HFFc6 (cell line): Measurements from ENCODE around the gene LRIG1. TPM values are rescaled to one million over a fixed set of nuclear protein-coding genes. Genes with fewer than 3 reads are reported as not detected.

Experiments
- DNase-seq: peaks from one replicate; pipeline ENCODE4 v3.0.0-alpha.2; 2018
- H3K27ac Mint-ChIP-seq: 2 replicates; pipeline ENCODE4 v1.8.0; 2020; ENCODE audit warnings: mild to moderate bottlenecking, mixed read lengths
- H3K27me3 Mint-ChIP-seq: 2 replicates; pipeline ENCODE4 v1.8.0; 2021; ENCODE audit warnings: mild to moderate bottlenecking, moderate library complexity, mixed read lengths; ENCODE audit not compliant: insufficient read depth
- H3K36me3 Mint-ChIP-seq: 2 replicates; pipeline ENCODE4 v1.8.0; 2021; ENCODE audit warnings: low read depth, mixed read lengths
- H3K4me1 Mint-ChIP-seq: 2 replicates; pipeline ENCODE4 v1.8.0; 2020; ENCODE audit warnings: low read depth, mixed read lengths
- H3K4me3 Mint-ChIP-seq: 2 replicates; pipeline ENCODE4 v1.8.0; 2020; ENCODE audit warnings: mild to moderate bottlenecking, moderate library complexity, mixed read lengths
- H3K9me3 Mint-ChIP-seq: 2 replicates; pipeline ENCODE4 v1.8.0; 2020; ENCODE audit warnings: mild to moderate bottlenecking, mixed read lengths
- total RNA-seq, 6 experiments: library from RNA; stranded (reverse); fragmentation: NEBNext Ultra II Directional; extraction: Animal tissue kit (Norgen Biotek cat#: 25700); gene quantifications; 2 replicates in 1 of 6; 3 replicates in 5 of 6; pipeline ENCODE4 v1.2.3, GENCODE V29; 2021
- TF ChIP-seq, protein P1 (sequence below): fragments of 200-600 bp; sonication (generic); IDR thresholded peaks from 2 replicates; pipeline ENCODE4 v1.5.0; 2021; ENCODE audit warnings: antibody characterized with exemption, mild to moderate bottlenecking

Gene LRIG1
- total RNA-seq, 6 experiments from 2014 or later, result 1.7 to 2.7 (median 2.2) TPM

DNA sequence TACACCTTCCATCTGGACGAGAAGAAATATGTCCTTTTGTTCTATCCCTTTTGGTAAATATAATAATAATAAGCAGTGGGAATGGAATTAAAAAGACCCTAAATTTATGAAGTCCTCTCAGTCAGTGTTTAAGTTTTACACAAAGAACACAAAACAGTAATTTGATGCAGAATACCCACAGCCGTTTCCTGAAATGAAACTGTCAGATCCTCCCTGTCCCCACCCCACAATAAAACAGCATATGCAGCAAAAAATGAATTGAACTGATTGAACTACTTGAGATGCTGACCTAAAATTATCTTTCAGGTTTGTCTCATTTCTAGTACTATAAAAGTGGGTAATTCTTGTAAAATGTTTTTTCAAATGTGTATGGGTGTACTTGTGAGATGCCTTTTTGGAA, 2.2 kb upstream of the LRIG1 start:
- TF ChIP-seq, protein P1, sequence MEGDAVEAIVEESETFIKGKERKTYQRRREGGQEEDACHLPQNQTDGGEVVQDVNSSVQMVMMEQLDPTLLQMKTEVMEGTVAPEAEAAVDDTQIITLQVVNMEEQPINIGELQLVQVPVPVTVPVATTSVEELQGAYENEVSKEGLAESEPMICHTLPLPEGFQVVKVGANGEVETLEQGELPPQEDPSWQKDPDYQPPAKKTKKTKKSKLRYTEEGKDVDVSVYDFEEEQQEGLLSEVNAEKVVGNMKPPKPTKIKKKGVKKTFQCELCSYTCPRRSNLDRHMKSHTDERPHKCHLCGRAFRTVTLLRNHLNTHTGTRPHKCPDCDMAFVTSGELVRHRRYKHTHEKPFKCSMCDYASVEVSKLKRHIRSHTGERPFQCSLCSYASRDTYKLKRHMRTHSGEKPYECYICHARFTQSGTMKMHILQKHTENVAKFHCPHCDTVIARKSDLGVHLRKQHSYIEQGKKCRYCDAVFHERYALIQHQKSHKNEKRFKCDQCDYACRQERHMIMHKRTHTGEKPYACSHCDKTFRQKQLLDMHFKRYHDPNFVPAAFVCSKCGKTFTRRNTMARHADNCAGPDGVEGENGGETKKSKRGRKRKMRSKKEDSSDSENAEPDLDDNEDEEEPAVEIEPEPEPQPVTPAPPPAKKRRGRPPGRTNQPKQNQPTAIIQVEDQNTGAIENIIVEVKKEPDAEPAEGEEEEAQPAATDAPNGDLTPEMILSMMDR, result no peak
- Mint-ChIP-seq H3K9me3 (no peaks in the 10 kb centered on the region), H3K36me3 (no peaks in the 10 kb centered on the region), H3K27ac (no peak overlapping the region), H3K4me3 (no peak overlapping the region), H3K4me1 (peaks cover 17% of the 10 kb centered on the region; the same call in 1 of the 2 replicates), H3K27me3 (peaks cover 22% of the 10 kb centered on the region)
- no peak for DNase-seq

DNA sequence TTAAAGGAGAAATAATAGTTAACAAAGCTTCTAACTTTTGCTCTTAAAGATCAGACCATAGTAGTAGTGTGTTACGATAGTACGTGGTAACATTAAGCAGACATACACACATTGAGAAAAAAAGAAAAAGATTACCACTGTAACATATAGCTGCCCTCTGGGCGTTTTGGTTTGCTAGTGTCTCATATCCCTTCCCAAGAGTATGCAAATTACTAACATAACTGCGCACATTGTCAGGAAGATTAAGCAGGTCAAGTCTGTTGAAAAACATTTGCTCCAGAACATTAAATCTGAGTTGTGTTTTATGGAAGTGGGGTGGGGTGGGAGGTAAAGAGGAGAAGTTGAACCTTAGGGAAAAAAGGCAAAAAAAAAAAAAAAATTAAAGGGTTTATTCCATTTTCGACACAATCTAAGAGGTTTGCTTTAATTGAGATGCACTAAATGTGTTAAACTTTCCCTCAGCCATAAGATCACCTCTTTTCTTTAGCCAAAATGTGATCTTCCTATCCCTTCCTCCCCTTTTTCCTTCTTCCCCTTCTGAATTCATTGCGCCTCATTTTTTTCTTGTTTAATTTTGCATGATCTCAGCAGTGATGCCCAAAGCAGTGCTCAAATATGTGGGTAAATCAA, 1.5 kb upstream of the LRIG1 start:
- Mint-ChIP-seq H3K9me3 (no peaks in the 10 kb centered on the region), H3K36me3 (no peaks in the 10 kb centered on the region), H3K27me3 (peaks cover 21% of the 10 kb centered on the region), H3K4me1 (peaks cover 17% of the 10 kb centered on the region; the same call in 1 of the 2 replicates), H3K4me3 (no peak overlapping the region), H3K27ac (no peak overlapping the region)
- TF ChIP-seq, protein P1, result no peak
- no peak for DNase-seq

DNA sequence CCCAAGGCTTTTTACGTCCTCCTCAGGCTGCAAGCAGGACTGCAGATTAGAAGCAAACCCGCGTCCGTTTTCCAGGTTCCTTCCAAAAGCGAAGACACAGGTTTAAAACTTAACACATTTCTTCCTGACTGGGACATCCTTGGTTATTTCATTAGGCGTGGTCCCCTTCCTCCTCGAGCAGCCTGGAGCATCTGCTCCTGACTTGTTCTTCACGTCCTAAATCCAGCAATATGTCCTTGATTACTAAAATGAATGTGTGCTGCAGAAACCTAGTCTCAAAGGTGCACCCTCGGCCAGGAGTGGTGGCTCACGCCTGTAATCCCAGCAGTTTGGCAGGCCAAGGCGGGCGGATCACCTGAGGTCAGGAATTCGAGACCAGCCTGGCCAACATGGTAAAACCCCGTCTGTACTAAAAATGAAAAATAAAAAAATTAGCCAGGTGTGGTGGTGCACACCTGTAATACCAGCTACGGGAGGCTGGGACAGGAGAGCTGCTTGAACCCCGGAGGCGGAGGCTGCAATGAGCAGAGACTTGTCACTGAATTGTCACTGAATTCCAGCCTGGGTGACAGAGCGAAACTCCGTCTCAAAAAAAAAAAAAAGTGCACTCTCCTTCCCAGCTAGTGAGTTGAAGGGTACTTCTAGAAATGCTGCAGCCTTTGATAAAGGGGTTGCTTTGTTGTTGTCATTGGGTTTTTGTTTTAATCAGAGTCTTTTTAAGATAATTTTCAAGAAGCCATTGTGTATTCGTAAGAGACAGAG, 842 bp upstream of the LRIG1 start:
- no peak for DNase-seq
- Mint-ChIP-seq H3K9me3 (no peaks in the 10 kb centered on the region), H3K4me3 (peak overlapping the region; percentile 84), H3K27ac (no peak overlapping the region), H3K27me3 (peaks cover 20% of the 10 kb centered on the region), H3K4me1 (peaks cover 17% of the 10 kb centered on the region; the same call in 1 of the 2 replicates), H3K36me3 (no peaks in the 10 kb centered on the region)
- TF ChIP-seq, protein P1, result no peak

DNA sequence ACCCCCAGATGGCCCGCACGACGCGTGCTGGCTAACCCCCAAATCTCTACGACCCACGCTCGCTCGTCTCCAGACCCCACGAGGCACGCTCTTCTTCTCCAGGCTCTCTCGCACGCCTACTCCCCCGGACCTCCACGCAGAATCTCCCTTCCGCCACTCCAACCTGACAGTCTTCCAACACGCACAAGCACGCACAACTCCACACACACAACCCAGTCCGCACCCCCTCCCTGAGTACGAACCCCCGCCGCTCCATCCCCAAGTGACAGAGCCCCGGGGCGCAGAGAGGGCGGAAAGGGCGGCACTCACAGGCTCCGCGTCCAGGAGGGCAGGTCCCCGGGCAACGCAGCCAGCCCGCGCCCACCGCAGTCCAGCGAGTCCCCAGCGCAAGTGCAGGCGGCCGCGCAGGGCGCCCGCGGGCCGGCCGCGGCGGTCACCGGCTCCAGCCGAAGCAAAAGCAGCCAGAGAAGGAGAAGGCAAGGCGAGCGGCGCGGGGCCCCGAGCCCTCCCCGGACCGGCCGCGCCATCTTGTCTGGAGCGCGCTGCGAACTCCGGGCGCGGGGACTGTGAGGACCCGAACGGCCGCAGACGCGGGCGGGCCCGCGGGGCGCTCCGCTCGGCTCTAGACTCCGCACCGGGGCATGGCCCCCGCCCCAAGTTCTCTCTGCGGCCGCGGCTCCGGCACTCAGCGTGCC, 794 bp downstream of the LRIG1 start:
- H3K9me3 Mint-ChIP-seq, result no peaks in the 10 kb centered on the region
- no peak for DNase-seq
- peak overlapping the region; percentile 86 for H3K4me3 Mint-ChIP-seq
- H3K36me3 Mint-ChIP-seq, result no peaks in the 10 kb centered on the region
- H3K4me1 Mint-ChIP-seq, result peaks cover 17% of the 10 kb centered on the region; the same call in 1 of the 2 replicates
- H3K27me3 Mint-ChIP-seq, result peaks cover 18% of the 10 kb centered on the region
- TF ChIP-seq, protein P1, result no peak
- H3K27ac Mint-ChIP-seq, result no peak overlapping the region

DNA sequence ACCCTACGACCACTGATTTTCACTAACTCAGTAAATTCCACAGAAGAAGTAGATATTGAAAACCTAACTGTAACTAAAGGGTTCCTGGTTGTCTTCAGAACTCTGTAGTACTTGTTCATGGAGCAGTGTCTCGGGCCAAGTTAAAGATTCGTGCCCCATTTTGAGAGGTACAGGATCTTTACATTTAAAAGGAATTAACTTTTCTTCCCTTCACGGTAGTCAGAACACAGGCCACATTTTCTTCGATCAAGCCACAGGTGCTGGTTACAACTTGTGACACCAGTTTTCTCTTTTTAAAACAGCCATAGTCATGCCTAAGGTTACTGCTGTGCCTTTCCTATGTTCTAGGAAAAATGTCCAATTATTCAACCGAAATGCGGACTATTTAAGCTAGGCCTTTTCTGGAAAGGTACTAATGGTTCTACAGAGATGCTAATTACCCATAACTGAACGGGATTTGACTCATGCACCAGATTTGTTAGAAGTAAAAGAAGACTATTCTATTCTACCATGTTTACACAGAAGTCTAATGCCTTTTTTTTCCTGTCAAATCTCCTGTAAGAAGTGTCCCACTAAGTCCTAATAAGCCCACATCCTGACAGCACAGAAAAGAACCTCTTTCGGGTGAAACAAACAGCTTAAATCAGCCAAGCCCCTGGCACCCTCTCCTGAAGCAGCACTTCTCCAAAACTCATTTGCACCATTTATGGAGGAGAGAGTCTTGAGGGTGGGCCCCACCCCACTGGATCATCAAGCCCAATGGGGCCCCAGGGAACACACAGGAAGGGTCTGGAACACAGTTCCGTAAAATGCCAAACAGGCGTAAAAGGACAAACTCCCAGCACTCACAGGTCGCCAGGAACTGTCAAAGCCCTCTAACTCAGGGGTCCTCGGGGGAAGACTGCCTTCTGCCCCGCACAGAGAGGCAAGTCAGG, 1.9 kb downstream of the LRIG1 start:
- DNase-seq, result no peak
- peaks cover 17% of the 10 kb centered on the region; the same call in 1 of the 2 replicates for H3K4me1 Mint-ChIP-seq
- no peaks in the 10 kb centered on the region for H3K9me3 Mint-ChIP-seq
- peak overlapping the region; percentile 86 for H3K4me3 Mint-ChIP-seq
- TF ChIP-seq, protein P1, result no peak
- peaks cover 17% of the 10 kb centered on the region for H3K27me3 Mint-ChIP-seq
- no peaks in the 10 kb centered on the region for H3K36me3 Mint-ChIP-seq
- no peak overlapping the region for H3K27ac Mint-ChIP-seq
